HepG2 (cell line): Measurements from ENCODE around the gene KLHDC7A. TPM values are rescaled to one million over a fixed set of nuclear protein-coding genes. Genes with fewer than 3 reads are reported as not detected.

ENCODE experiments used
- ARID4A ChIP-seq: sonication (generic); formaldehyde crosslinking; IDR thresholded peaks from 2 replicates; pipeline ENCODE4 v1.5.0; 2020; ENCODE audit warnings: mild to moderate bottlenecking, missing genetic modification reagents, borderline replicate concordance
- DRAP1 ChIP-seq: IDR thresholded peaks from 2 replicates; pipeline ENCODE4 v1.6.1; 2016; ENCODE audit warnings: missing genetic modification reagents, missing compliant biosample characterization
- ELF1 ChIP-seq: sonication (generic); formaldehyde crosslinking; IDR thresholded peaks from 2 replicates; pipeline ENCODE4 v1.4.0; 2020; ENCODE audit warnings: missing genetic modification reagents
- HDAC2 ChIP-seq: sonication (generic); formaldehyde crosslinking; IDR thresholded peaks from 2 replicates; pipeline ENCODE4 v1.4.0; 2020; ENCODE audit warnings: missing genetic modification reagents
- HOXA3 ChIP-seq: sonication (generic); formaldehyde crosslinking; IDR thresholded peaks from 2 replicates; pipeline ENCODE4 v1.5.0; 2020; ENCODE audit warnings: missing genetic modification reagents
- HOXA5 ChIP-seq: sonication (generic); formaldehyde crosslinking; IDR thresholded peaks from 2 replicates; pipeline ENCODE4 v1.4.0; 2020; ENCODE audit warnings: missing genetic modification reagents
- JDP2 ChIP-seq: sonication (generic); formaldehyde crosslinking; IDR thresholded peaks from 2 replicates; pipeline ENCODE4 v1.8.1; 2022; ENCODE audit warnings: missing genetic modification reagents, borderline replicate concordance
- NFAT5 ChIP-seq: sonication (generic); formaldehyde crosslinking; IDR thresholded peaks from 2 replicates; pipeline ENCODE4 v1.4.0; 2020; ENCODE audit warnings: missing genetic modification reagents
- RFXAP ChIP-seq: sonication (generic); formaldehyde crosslinking; IDR thresholded peaks from 2 replicates; pipeline ENCODE4 v1.4.0; 2020; ENCODE audit warnings: missing genetic modification reagents, borderline replicate concordance
- SIN3A ChIP-seq: IDR thresholded peaks from 2 replicates; pipeline ENCODE4 v1.6.1; 2011; ENCODE audit warnings: low read depth, mild to moderate bottlenecking, control low read depth, low read length, borderline replicate concordance
- ZBTB14 ChIP-seq: sonication (generic); formaldehyde crosslinking; IDR thresholded peaks from 2 replicates; pipeline ENCODE4 v1.4.0; 2020; ENCODE audit warnings: missing genetic modification reagents
- ZKSCAN1 ChIP-seq: fragments of 150-350 bp; IDR thresholded peaks from 2 replicates; pipeline ENCODE4 v1.6.1; 2014; ENCODE audit warnings: low read length
- ZNF33B ChIP-seq: sonication (generic); formaldehyde crosslinking; IDR thresholded peaks from 2 replicates; pipeline ENCODE4 v1.5.1; 2020; ENCODE audit warnings: mild to moderate bottlenecking, missing genetic modification reagents
- ZNF432 ChIP-seq: sonication (generic); formaldehyde crosslinking; IDR thresholded peaks from 2 replicates; pipeline ENCODE4 v1.5.0; 2020; ENCODE audit warnings: missing genetic modification reagents, mild to moderate bottlenecking, borderline replicate concordance
- ZNF484 ChIP-seq: sonication (generic); formaldehyde crosslinking; IDR thresholded peaks from 2 replicates; pipeline ENCODE4 v1.5.1; 2020; ENCODE audit warnings: mild to moderate bottlenecking, low read depth, missing genetic modification reagents, borderline replicate concordance
- ZNF570 ChIP-seq: sonication (generic); formaldehyde crosslinking; IDR thresholded peaks from 2 replicates; pipeline ENCODE4 v1.4.0; 2020; ENCODE audit warnings: mild to moderate bottlenecking, missing genetic modification reagents, borderline replicate concordance
- ZNF614 ChIP-seq: IDR thresholded peaks from 2 replicates; pipeline ENCODE4 v1.6.1; 2018; ENCODE audit warnings: missing biosample characterization, missing genetic modification reagents, inconsistent platforms, borderline replicate concordance
- polyA plus RNA-seq, 8 experiments: library from polyadenylated mRNA; depleted of rRNA in 3 of 8; stranded (reverse) in 7 of 8; unstranded in 1 of 8; fragments of >200 nt; fragmentation: Illumina TruSeq in 4 of 8; extraction: Trizol in 4 of 8; gene quantifications; 2 replicates each; pipeline versions ENCODE4 v1.2.1 to v1.2.3, GENCODE V29; 2011 to 2016; ENCODE audit warnings: low read depth in 4 of 8, missing spikeins in 1 of 8, mixed read lengths in 1 of 8; ENCODE audit not compliant: insufficient read depth in 1 of 8
- total RNA-seq, 5 experiments: library from RNA; depleted of rRNA; stranded (reverse); fragments of >200 nt; fragmentation: Illumina TruSeq; extraction: Trizol; gene quantifications; 2 replicates each; pipeline ENCODE4 v1.2.3, GENCODE V29; 2016; ENCODE audit warnings: low read depth in 1 of 5

KLHDC7A gene
- total and polyA plus RNA-seq, 2 of the 13 experiments (the other 11 are each of a cell fraction or from before 2014, with no cell fraction given) = 0.15 to 1.8 TPM

- TF ChIP-seq RFXAP (CRISPR knock-in tag) = no peak
- TF ChIP-seq HDAC2 (CRISPR knock-in tag) = 0 out of 2 replicates have a peak, but pooled peaks have one; percentile 29
- peak; percentile 62 for TF ChIP-seq ELF1 (CRISPR knock-in tag)
- no peak for TF ChIP-seq JDP2 (CRISPR knock-in tag)
- TF ChIP-seq ZNF614 (CRISPR knock-in tag) = peak; percentile 52; the same call in 1 of the 2 replicates
- no peak for TF ChIP-seq ZKSCAN1
- no peak for TF ChIP-seq ZNF432 (CRISPR knock-in tag)
- TF ChIP-seq ZNF484 (CRISPR knock-in tag) = no peak
- 0 out of 2 replicates have a peak, but pooled peaks have one; percentile 27 for TF ChIP-seq HOXA5 (CRISPR knock-in tag)
- TF ChIP-seq ZNF33B (CRISPR knock-in tag) = peak; percentile 77; the same call in 1 of the 2 replicates
- peak; percentile 63; the same call in 1 of the 2 replicates for TF ChIP-seq ARID4A (CRISPR knock-in tag)
- TF ChIP-seq NFAT5 (CRISPR knock-in tag) = no peak
- TF ChIP-seq SIN3A = peak; percentile 52; the same call in 1 of the 2 replicates
- TF ChIP-seq ZBTB14 (CRISPR knock-in tag) = no peak
- TF ChIP-seq ZNF570 (CRISPR knock-in tag) = no peak
- TF ChIP-seq DRAP1 = peak; percentile 47; the same call in 1 of the 2 replicates
- peak; percentile 58; the same call in 1 of the 2 replicates for TF ChIP-seq HOXA3 (CRISPR knock-in tag)
These were observed at the start of gene KLHDC7A (continued) for GRCh38 chr1:18480315-18481189.
